Fibroblast of skin of right quadriceps (primary cell): ENCODE results near the gene KDM5B.

Experiments used
- DNase-seq: peaks from one replicate; pipeline ENCODE4 v3.0.0-alpha.2; 2013

KDM5B gene

DNA sequence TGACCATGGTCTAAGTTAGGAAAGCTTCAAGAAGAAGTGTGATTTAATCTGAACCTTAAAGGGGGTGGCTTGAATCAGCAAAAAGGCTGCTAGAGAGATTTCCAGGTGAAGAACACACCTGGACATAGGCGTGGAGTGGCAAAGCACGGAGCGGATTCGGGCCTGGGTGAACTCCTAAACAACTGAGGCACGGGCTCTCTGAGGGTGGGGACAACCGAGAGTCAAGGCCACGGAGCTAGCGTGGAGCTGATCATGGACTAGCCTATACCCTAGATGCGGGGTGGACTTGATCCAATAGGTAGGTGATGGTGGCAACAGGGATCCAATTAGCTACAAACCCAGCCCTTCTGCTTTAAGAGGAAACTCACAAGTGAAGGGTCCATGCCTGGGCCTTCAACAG is 125.7 kb downstream of the KDM5B start:
- no peak for DNase-seq

DNA sequence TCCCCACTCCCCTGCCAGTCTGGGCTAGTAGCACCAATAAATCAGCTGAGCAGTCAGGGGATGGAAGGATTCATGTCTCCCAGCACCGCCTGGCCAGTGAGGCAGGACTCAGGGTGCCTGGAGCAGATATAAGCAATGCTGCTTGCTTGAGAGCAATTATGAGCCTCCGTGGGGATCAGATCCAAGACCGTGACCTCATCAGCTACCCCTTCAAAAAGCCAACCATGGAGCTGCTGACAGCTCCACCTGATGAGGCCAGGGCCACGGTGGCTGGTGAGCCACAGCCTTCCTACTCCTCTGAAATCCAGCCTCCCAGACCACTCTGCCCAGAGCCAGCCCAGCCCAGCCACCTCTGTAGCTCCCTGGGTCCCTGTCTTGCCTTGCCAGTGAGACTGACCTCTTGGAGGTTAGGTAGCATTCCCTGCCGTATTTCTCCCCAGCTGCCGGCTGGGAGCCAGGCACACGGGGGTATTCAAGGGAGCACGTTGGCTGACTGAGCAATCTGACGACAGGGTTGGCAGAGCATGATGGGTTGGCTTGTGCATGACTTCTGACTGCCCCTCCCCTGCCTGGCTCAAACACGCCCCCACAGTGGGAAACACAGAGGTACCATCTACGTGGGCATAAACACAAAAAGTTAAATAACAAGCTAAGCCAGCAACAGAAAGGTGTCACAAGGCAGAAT is 126.3 kb downstream of the KDM5B start:
- no peak for DNase-seq

DNA sequence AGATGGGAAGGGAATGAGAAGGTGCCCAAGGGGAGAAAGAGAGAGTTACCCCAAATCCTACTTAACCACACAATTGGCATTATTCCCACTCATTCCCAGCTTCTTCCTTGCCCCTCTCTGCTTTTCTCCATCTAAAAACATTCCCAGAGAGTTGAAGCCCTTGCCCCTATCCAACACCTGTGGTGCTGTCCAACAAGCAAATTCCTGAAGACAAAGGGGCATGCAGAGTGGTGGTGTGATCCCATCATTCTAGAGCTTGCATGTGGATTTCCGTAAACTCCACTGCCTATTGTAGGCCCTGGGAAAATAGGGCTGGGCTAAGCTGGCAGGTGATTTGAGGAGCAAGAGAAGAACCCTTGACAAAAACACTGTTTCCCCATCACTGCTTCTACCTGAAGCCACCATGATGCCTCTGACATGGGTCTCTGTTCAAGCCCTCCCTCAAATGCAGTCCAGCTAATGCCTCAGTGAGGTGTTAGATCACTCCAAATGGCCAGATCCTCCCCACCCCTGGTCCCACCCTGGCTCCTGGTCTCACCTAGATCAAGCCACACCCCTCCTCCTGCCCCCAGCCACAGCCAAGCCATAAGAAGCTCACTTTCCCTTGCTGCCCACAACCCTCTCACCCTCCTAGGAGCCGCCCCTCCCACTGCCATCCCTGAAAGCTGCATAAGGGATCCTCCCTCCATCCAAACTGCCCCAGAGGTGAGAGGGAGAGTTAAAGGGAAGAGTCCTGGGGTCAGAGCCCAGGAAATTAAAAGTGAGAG is 127.5 kb downstream of the KDM5B start:
- no peak for DNase-seq

DNA sequence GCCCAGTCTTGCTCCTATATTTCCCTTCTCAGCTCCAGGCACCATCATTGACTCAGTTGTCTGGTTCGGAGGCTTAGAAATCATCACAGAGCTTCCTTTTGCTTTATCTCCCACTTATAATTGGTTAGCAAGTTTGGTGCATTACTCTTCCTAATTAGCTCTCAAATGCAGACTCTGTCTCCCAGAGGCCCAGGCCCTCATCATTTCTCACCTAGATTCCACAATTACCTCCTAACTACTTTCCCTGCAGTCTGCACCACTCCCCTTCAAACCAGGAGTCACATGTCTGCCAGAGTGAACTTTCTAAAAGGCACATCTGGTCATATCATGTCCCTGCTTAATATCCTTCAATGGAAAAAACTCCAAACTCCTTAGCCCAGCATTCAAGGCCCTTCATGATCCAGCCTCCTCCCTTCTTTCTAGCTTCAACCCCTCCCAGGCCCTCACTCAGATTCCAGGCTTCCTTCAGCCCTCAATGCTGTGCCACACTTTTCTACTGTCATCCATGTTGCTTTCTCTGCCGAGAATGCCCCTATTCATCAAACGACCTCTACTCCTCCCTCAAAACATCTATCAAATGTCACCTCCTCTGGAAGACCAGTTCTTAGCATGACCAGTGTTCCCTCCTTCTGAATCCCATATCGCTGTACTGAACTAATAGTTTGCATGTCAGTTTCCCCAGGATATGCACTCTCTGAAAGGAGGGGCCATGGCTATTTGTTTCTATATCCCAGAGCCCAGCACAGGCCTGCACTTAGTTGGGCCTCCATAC is 128.6 kb downstream of the KDM5B start:
- DNase-seq = no peak

DNA sequence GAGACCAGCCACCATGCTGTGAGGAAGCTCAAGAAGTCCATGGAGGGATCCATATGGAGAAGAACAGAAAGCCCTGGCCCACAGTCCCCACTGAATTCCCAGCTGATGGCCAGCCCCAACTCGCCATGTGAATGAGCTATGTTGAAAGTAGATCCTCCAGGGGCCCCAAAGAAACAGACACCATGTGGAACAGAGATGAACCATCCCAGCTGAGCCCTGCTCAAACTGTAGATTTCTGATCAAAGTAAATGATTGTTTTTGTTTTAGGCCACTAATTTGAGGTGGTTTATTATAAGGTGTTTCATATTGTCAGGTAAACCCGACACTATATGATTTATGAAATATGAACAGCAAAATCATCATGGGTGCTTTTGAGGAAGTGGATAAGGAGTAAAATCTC is 130.8 kb downstream of the KDM5B start:
- DNase-seq = no peak
